Esophagus squamous epithelium (tissue), 4 donors: ENCODE measurements around the gene OR2A42.
"Not testable (repeated sequence)": the region's sequence is repeated elsewhere in the genome, so short reads cannot be mapped to it uniquely, and the experiment has no call there.

Experiments used
- CTCF ChIP-seq, 6 experiments: fragments of 450-650 bp in 4 of 6; fragments of 200-600 bp in 2 of 6; sonication (generic) in 2 of 6; IDR thresholded peaks; one replicate each; pipeline ENCODE4 v1.5.1; 2016 to 2019; ENCODE audit warnings: antibody characterized with exemption in 6 of 6, mild to moderate bottlenecking in 4 of 6, moderate library complexity in 4 of 6
- POLR2A ChIP-seq, 4 donors: fragments of 450-650 bp; IDR thresholded peaks; one replicate each; pipeline ENCODE4 v1.6.1; 2017; ENCODE audit warnings: antibody characterized with exemption in 4 of 4, mild to moderate bottlenecking in 4 of 4, moderate library complexity in 3 of 4

GRCh38 chr7:144223675-144224074, 15.7 kb downstream of the OR2A42 start:
- not testable (repeated sequence) for TF ChIP-seq POLR2A, CTCF (IDR thresholded peaks at IDR 0.05)
